HG02798 (cell line): ENCODE measurements around the gene CEP44.
"Not testable (repeated sequence)": the region's sequence is repeated elsewhere in the genome, so short reads cannot be mapped to it uniquely, and the experiment has no call there.

Experiments used
- ATAC-seq: cut with Tn5 transposase; IDR thresholded peaks from one replicate; pipeline ENCODE4 v1.9.1; 2021; ENCODE audit warnings: mild to moderate bottlenecking; ENCODE audit not compliant: unreplicated experiment, poor library complexity

Gene CEP44

DNA sequence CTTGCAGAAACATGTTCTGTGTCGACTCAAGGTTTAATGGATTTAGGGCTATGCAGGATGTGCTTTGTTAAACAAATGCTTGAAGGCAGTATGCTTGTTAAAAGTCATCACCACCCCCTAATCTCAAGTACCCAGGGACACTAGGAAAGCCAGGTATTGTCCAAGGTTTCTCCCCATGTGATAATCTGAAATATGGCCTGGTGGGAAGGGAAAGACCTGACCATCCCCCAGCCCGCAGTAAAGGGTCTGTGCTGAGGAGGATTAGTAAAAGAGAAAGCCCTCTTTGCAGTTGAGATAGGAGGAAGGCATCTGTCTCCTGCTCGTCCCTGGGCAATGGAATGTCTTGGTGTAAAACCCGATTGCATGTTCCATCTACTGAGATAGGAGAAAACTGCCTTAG lies 96.5 kb downstream of the CEP44 start:
- not testable (repeated sequence) for ATAC-seq

DNA sequence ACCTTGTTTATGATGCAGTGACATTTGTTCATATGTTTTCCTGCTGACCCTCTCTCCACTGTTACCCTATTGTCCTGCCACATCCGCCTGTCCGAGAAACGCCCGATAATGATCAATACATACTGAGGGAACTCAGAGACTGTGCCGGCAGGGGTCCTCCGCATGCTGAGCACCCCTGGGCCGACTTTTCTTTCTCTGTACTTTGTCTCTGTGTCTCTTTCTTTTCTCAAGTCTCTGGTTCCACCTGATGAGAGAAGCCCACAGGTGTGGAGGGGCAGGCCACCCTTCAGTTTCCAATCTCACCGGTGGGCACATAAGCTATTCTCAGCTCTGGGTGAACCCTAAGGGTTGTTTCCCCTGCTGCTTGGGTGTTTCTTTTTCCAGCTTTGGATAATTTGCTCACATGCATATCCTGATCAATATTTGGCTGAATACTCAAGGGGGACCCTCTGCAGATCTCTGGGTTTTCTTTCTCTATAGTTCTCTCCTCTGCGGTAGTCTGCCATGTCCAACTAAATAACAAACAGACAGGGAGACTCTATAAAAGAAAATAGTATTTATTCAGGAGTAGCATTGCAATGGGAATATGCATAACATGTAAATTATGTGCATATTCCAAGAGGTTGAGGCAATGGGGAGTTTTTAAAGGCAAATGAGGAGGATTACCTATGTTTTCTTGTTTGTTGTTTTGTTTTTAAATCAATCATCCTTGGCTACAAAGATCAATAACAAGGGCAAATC lies 97.2 kb downstream of the CEP44 start:
- ATAC-seq = no peak

DNA sequence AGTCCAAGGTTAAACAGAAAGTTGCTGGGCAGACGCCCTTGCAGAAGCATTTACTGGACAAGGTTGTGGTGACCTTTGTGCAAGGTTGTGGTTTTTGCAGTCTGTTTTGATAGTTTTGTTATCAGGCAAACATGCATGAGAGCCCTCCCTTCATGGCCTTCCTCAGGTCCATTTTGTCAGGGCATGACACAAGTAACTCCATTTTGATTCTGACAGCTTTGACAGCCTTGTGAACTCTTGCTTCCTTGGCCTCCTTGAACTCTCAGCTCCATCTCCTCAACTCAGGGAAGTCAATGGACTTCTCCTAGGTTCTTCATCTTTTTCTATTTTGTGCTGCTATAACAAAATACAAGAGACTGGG lies 97.7 kb downstream of the CEP44 start:
- no peak for ATAC-seq
